GM12864 (cell line): ENCODE data around the gene OGT.
"Not testable (repeated sequence)": the region's sequence is repeated elsewhere in the genome, so short reads cannot be mapped to it uniquely, and the experiment has no call there.

Source experiments
- DNase-seq: peaks from one replicate; pipeline ENCODE4 v3.0.0-alpha.2; 2011; ENCODE audit warnings: low read depth
- H3K4me3 ChIP-seq: 2 replicates; pipeline ENCODE4 v1.5.1; 2011; ENCODE audit warnings: mild to moderate bottlenecking, low read depth, low read length, control low read depth
- TF ChIP-seq, protein P1 (sequence below): IDR thresholded peaks from 2 replicates; pipeline ENCODE4 v1.5.1; 2011; ENCODE audit warnings: low read depth, mild to moderate bottlenecking, moderate library complexity, low read length, control low read depth, inconsistent platforms; ENCODE audit errors: missing control alignments

OGT gene

GRCh38 chrX:71581210-71581609, 48.3 kb downstream of the OGT start:
- no peak for DNase-seq
- no peak overlapping the region for H3K4me3 ChIP-seq
- TF ChIP-seq, protein P1, sequence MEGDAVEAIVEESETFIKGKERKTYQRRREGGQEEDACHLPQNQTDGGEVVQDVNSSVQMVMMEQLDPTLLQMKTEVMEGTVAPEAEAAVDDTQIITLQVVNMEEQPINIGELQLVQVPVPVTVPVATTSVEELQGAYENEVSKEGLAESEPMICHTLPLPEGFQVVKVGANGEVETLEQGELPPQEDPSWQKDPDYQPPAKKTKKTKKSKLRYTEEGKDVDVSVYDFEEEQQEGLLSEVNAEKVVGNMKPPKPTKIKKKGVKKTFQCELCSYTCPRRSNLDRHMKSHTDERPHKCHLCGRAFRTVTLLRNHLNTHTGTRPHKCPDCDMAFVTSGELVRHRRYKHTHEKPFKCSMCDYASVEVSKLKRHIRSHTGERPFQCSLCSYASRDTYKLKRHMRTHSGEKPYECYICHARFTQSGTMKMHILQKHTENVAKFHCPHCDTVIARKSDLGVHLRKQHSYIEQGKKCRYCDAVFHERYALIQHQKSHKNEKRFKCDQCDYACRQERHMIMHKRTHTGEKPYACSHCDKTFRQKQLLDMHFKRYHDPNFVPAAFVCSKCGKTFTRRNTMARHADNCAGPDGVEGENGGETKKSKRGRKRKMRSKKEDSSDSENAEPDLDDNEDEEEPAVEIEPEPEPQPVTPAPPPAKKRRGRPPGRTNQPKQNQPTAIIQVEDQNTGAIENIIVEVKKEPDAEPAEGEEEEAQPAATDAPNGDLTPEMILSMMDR, result no peak

DNA sequence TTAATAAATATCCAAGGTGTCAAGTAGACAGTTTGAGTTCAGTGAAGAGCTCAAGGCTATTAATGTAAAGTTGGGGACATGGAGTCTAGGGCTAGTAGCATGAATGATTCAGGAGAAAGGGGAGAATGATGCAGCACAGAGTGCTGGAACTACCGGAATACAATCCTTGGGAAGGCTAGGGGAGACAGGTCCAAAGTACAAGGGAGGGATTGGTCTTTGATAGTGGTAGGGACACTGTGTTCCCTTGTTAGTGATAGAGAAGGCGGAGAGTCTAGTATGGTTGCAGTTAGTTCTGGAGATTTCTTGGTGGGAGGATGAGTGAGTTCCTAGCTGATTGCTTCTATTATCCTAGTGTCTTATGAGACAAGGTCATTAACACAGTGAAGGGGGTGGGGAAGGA, 54.0 kb downstream of the OGT start:
- TF ChIP-seq, protein P1, result no peak
- DNase-seq, result no peak
- H3K4me3 ChIP-seq, result no peak overlapping the region

GRCh38 chrX:71593210-71593609, 60.3 kb downstream of the OGT start:
- not testable (repeated sequence) for H3K4me3 ChIP-seq

GRCh38 chrX:71599965-71600364, 67.1 kb downstream of the OGT start:
- TF ChIP-seq, protein P1, result no peak

More at GRCh38 chrX:71593210-71593609, 60.3 kb downstream of the OGT start:
- DNase-seq, result not testable (repeated sequence)

GRCh38 chrX:71603618-71604017, 70.7 kb downstream of the OGT start:
- DNase-seq, result no peak
- TF ChIP-seq, protein P1, result no peak
- H3K4me3 ChIP-seq, result no peak overlapping the region

More at GRCh38 chrX:71599965-71600364, 67.1 kb downstream of the OGT start:
- H3K4me3 ChIP-seq, result no peak overlapping the region
- no peak for DNase-seq

DNA sequence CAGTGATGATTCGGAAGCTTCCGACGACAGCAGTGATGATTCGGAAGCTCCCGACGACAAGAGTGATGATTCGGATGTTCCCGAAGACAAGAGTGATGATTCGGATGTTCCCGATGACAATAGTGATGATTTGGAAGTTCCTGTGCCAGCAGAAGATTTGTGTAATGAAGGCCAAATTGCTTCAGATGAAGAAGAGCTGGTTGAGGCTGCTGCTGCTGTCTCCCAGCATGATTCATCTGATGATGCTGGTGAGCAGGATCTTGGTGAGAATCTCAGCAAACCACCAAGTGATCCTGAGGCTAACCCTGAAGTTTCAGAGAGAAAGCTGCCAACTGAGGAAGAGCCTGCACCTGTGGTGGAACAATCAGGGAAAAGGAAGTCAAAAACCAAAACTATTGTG, 71.2 kb downstream of the OGT start:
- no peak for DNase-seq
- no peak overlapping the region for H3K4me3 ChIP-seq
- TF ChIP-seq, protein P1, result no peak

GRCh38 chrX:71604796-71605568, 72.1 kb downstream of the OGT start:
- DNase-seq, result no peak
- TF ChIP-seq, protein P1, result no peak
- no peak overlapping the region for H3K4me3 ChIP-seq
